GM12864 (cell line): ENCODE results near the gene HHAT.
A peak's percentile ranks its signal among the peaks of the same experiment; 100 is the strongest.

ENCODE experiments used
- DNase-seq: peaks from one replicate; pipeline ENCODE4 v3.0.0-alpha.2; 2011; ENCODE audit warnings: low read depth
- H3K4me3 ChIP-seq: 2 replicates; pipeline ENCODE4 v1.5.1; 2011; ENCODE audit warnings: mild to moderate bottlenecking, low read depth, low read length, control low read depth
- TF ChIP-seq, protein P1 (sequence below): IDR thresholded peaks from 2 replicates; pipeline ENCODE4 v1.5.1; 2011; ENCODE audit warnings: low read depth, mild to moderate bottlenecking, moderate library complexity, low read length, control low read depth, inconsistent platforms; ENCODE audit errors: missing control alignments

HHAT gene

GRCh38 chr1:210292231-210292871, 36.4 kb upstream of the HHAT start:
- no peak for DNase-seq
- TF ChIP-seq, protein P1, sequence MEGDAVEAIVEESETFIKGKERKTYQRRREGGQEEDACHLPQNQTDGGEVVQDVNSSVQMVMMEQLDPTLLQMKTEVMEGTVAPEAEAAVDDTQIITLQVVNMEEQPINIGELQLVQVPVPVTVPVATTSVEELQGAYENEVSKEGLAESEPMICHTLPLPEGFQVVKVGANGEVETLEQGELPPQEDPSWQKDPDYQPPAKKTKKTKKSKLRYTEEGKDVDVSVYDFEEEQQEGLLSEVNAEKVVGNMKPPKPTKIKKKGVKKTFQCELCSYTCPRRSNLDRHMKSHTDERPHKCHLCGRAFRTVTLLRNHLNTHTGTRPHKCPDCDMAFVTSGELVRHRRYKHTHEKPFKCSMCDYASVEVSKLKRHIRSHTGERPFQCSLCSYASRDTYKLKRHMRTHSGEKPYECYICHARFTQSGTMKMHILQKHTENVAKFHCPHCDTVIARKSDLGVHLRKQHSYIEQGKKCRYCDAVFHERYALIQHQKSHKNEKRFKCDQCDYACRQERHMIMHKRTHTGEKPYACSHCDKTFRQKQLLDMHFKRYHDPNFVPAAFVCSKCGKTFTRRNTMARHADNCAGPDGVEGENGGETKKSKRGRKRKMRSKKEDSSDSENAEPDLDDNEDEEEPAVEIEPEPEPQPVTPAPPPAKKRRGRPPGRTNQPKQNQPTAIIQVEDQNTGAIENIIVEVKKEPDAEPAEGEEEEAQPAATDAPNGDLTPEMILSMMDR: peak; percentile 40
- H3K4me3 ChIP-seq: no peak overlapping the region

GRCh38 chr1:210293171-210293607, 35.5 kb upstream of the HHAT start:
- TF ChIP-seq, protein P1: no peak
- DNase-seq: no peak
- H3K4me3 ChIP-seq: no peak overlapping the region

DNA sequence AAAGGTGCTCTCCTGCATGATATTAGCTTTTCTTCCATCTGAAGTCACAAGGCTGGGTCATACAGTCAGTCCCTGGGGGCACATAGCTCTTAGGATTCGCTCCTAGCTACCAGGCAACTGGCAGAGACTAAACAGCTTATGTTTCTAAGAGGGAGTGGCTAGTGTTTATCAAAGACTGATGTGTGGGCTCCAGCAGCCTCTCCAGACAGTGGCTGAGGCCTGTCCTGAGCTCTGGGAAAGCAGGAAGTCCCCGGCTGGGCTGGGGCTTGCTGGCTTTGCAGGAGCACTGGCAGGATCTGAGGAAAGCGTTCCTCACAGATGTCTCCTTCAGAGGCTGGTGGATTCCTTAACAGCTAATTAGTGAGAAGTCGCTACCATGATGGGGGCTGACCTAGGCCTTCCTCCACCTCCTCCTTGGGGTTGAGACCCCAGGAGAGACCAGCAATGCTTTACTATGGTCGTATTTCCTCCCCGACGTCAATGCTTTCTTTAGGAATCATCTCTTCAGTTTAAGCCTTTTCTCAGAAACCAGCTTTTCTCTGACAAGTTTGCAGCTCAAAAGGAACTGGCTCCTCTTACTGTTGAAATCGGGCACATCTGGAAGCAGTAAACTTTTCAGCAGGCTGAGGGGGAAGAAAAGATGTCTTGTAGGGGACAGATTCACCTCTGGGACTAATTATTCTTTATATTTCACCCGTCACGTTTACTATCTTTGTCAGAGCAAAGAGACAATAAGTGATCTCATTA, 33.5 kb upstream of the HHAT start:
- TF ChIP-seq, protein P1: no peak
- DNase-seq: no peak
- no peak overlapping the region for H3K4me3 ChIP-seq

GRCh38 chr1:210296682-210297081, 32.0 kb upstream of the HHAT start:
- no peak for DNase-seq
- TF ChIP-seq, protein P1: no peak
- no peak overlapping the region for H3K4me3 ChIP-seq

GRCh38 chr1:210298296-210298695, 30.4 kb upstream of the HHAT start:
- TF ChIP-seq, protein P1: no peak
- no peak overlapping the region for H3K4me3 ChIP-seq

DNA sequence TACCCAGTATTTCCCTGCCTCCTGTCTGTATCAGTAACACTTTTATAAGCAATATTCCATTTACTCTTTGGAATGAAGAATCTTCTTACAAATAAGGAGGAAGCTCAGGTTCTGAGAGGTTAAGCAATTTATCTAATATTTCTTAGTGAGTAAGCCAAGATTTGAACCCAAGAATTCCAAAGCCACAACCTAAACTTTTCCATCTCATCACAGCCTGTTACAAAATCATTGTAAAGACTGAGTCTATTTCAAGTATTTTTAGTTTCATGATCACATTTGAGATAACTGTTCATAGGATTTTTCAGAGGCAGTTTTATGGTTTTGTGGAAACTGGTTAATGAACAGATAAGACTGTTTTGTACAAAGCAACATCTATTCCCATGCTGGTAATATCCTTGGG, 29.8 kb upstream of the HHAT start:
- no peak overlapping the region for H3K4me3 ChIP-seq
- no peak for DNase-seq
- TF ChIP-seq, protein P1: no peak

More at GRCh38 chr1:210298296-210298695, 30.4 kb upstream of the HHAT start:
- no peak for DNase-seq

- TF ChIP-seq, protein P1: no peak
- no peak overlapping the region for H3K4me3 ChIP-seq
- DNase-seq: no peak
Measured at GRCh38 chr1:210299501-210299900, 29.2 kb upstream of the HHAT start.
